ENCODE results near the gene SETSIP.

GRCh38 chr1:92087542-92087941 is 12.3 kb upstream of the SETSIP start:
- TF ChIP-seq EZH2 (IDR thresholded peaks at IDR 0.05; ENCODE audit: low read length, missing control alignments) (no peak), CTCF (conservative IDR thresholded peaks at IDR 0.05 in 1 of 2, IDR thresholded peaks at IDR 0.05 in 1 of 2; ENCODE audit: low read depth in 1 of 2, low read length in 2 of 2) (no peak)
